ENCODE measurements around the gene KCNJ9.
A peak's percentile ranks its signal among the peaks of the same experiment; 100 is the strongest.

The KCNJ9 gene

GRCh38 chr1:160093069-160093395, 11.7 kb downstream of the KCNJ9 start:
- no peak for DNase-seq (ENCODE audit: low read depth in 2 of 2)
- no peak overlapping the region for H3K4me3 ChIP-seq (replicated peaks in 1 of 2; ENCODE audit: low read depth in 2 of 2, low read length in 2 of 2)
- TF ChIP-seq, protein P1, sequence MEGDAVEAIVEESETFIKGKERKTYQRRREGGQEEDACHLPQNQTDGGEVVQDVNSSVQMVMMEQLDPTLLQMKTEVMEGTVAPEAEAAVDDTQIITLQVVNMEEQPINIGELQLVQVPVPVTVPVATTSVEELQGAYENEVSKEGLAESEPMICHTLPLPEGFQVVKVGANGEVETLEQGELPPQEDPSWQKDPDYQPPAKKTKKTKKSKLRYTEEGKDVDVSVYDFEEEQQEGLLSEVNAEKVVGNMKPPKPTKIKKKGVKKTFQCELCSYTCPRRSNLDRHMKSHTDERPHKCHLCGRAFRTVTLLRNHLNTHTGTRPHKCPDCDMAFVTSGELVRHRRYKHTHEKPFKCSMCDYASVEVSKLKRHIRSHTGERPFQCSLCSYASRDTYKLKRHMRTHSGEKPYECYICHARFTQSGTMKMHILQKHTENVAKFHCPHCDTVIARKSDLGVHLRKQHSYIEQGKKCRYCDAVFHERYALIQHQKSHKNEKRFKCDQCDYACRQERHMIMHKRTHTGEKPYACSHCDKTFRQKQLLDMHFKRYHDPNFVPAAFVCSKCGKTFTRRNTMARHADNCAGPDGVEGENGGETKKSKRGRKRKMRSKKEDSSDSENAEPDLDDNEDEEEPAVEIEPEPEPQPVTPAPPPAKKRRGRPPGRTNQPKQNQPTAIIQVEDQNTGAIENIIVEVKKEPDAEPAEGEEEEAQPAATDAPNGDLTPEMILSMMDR (IDR thresholded peaks at IDR 0.05; ENCODE audit: low read depth, low read length): no peak

GRCh38 chr1:160093624-160094290, 12.4 kb downstream of the KCNJ9 start:
- TF ChIP-seq, protein P1 (IDR thresholded peaks at IDR 0.05; ENCODE audit: low read depth, low read length): no peak
- no peak overlapping the region for H3K4me3 ChIP-seq (replicated peaks in 1 of 2; ENCODE audit: low read depth in 2 of 2, low read length in 2 of 2)
- DNase-seq (ENCODE audit: low read depth in 2 of 2): no peak

- no peak overlapping the region for H3K4me3 ChIP-seq (replicated peaks in 1 of 2; ENCODE audit: low read depth in 2 of 2, low read length in 2 of 2)
- TF ChIP-seq, protein P1 (IDR thresholded peaks at IDR 0.05; ENCODE audit: low read depth, low read length): no peak
- no peak for DNase-seq (ENCODE audit: low read depth in 2 of 2)
Measured at GRCh38 chr1:160094291-160094625, 12.9 kb downstream of the KCNJ9 start.

DNA sequence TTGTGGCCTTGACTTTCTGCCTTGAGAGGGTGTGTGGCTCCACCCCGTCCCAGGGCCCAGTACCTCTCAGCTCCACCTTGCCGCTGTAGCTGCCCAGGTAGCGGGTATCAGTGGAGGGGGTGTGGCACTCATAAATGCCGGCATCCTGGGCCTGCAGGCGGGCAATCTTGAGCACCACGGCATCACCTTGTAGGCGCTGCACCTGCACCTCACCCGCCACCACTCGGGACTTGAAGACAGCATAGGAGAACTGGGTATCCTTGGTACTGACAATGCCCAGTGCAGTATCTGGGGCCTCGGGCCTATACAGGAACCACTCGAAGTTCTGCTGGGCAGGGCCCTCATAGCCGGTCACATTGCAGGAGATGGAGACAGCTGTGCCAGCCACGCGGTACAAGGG, 13.5 kb downstream of the KCNJ9 start:
- TF ChIP-seq, protein P1 (IDR thresholded peaks at IDR 0.05; ENCODE audit: low read depth, low read length): no peak
- no peak for DNase-seq (ENCODE audit: low read depth in 2 of 2)
- no peak overlapping the region for H3K4me3 ChIP-seq (replicated peaks in 1 of 2; ENCODE audit: low read depth in 2 of 2, low read length in 2 of 2)

DNA sequence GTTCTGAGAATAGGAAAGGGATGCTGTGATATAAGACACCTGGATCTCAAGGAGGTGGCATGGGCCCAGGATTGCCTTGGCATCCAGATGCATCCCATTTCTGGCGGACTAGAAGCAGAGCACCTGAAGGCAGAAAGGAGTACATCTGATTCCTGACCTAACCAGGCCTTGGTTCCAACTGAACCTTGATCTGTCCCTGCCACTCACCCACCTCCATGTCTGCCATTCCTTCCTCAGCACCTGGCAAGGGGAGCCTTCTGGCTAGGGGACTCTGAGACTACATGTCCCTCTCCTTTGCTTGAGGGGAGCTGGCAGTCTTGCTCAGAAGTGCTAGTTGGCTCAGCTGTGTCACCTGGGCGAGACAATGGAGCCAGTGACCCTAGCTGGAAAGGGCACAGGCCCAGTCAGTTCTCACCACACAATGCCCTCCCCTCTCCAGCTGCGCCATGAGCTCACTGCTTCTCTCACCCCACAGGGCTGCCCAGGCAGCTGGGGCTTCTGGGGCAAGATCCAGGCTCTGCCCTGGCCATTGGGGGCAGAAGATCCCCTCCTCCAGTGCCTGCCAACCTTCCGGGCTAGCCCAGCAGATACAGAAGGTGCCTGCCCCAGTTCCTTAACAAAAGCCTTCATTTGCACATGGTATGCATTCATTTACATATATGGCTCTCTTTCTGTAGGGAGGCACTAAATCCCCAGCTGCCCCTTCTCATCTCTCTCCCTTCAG, 14.2 kb downstream of the KCNJ9 start:
- TF ChIP-seq, protein P1 (IDR thresholded peaks at IDR 0.05; ENCODE audit: low read depth, low read length): no peak
- no peak overlapping the region for H3K4me3 ChIP-seq (replicated peaks in 1 of 2; ENCODE audit: low read depth in 2 of 2, low read length in 2 of 2)
- no peak for DNase-seq (ENCODE audit: low read depth in 2 of 2)

- DNase-seq (ENCODE audit: low read depth in 2 of 2): peak in 1 of 2 donors; percentile 41
- TF ChIP-seq, protein P1 (IDR thresholded peaks at IDR 0.05; ENCODE audit: low read depth, low read length): no peak
- no peak overlapping the region for H3K4me3 ChIP-seq (replicated peaks in 1 of 2; ENCODE audit: low read depth in 2 of 2, low read length in 2 of 2)
Measured at GRCh38 chr1:160096274-160097116, 15.2 kb downstream of the KCNJ9 start.
